Measurements from ENCODE around the gene TUBGCP6. TPM values are rescaled to one million over a fixed set of nuclear protein-coding genes. Genes with fewer than 3 reads are reported as not detected.
"Not testable (repeated sequence)": the region's sequence is repeated elsewhere in the genome, so short reads cannot be mapped to it uniquely, and the experiment has no call there.

TUBGCP6 gene
- total RNA-seq, 1 donor from 2014 or later: 17.5 TPM

GRCh38 chr22:50280708-50281383, 36.0 kb upstream of the TUBGCP6 start:
- no peak for ATAC-seq
- DNase-seq (ENCODE audit: missing footprints): no peak
- intact Hi-C loops (cut with DNase I): no loop called here

GRCh38 chr22:50280022-50280707, 35.3 kb upstream of the TUBGCP6 start:
- no peak for DNase-seq (ENCODE audit: missing footprints)
- no peak for ATAC-seq
- intact Hi-C loops (cut with DNase I): no loop called here

GRCh38 chr22:50278956-50279619, 34.3 kb upstream of the TUBGCP6 start:
- intact Hi-C loops (cut with DNase I): no loop called here
- no peak for DNase-seq (ENCODE audit: missing footprints)
- no peak for ATAC-seq

GRCh38 chr22:50278461-50278860, 33.6 kb upstream of the TUBGCP6 start:
- intact Hi-C loops (cut with DNase I): no loop called here
- no peak for DNase-seq (ENCODE audit: missing footprints)
- no peak for ATAC-seq

DNA sequence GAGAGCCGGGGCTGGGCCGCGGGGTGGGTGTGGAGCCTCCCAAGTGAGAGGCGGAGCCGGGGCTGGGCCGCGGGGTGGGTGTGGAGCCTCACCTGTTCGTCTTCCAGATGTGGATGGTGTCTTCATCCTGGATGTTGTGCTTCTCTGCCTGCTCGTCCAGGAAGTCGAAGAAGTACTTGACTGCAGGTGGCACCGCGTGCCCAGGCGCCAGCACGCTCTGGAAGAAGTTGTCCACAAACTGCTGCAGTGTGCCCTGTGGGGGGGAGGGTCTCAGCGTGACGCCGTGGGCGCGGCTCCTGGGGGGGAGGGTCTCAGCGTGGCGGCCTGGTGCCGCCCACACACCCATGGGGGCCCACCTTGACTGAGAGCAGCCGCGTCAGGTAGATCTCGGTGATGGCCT, 32.9 kb upstream of the TUBGCP6 start:
- intact Hi-C loops (cut with DNase I): no loop called here
- DNase-seq (ENCODE audit: missing footprints): no peak
- ATAC-seq: no peak

DNA sequence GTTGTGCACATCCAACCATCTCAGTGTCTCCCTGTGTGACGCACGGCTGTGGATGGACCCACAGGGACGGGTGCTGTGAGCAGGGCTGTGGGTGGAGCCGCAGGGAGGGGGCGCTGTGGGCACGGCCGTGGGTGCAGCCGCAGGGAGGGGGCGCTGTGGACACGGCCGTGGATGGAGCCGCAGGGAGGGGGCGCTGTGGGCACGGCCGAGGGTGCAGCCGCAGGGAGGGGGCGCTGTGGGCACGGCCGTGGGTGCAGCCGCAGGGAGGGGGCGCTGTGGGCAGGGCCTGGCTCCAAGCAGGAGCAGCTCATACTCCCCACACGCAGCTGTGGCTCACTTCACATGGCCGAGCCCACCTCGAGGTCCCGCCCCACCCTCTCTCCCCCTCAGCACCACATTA, 31.3 kb upstream of the TUBGCP6 start:
- intact Hi-C loops (cut with DNase I): loop anchor here (1.0 kb wide), 2 partner anchors 51 to 66 kb away; partner anchors contain the start of gene DENND6B
- ATAC-seq (peak; percentile 82), DNase-seq (ENCODE audit: missing footprints) (peak; percentile 85)

GRCh38 chr22:50275181-50276055, 30.6 kb upstream of the TUBGCP6 start:
- DNase-seq (ENCODE audit: missing footprints): no peak
- intact Hi-C loops (cut with DNase I): loop anchor here (1.0 kb wide), 2 partner anchors 52 to 67 kb away; partner anchors contain the start of gene DENND6B
- ATAC-seq: no peak

DNA sequence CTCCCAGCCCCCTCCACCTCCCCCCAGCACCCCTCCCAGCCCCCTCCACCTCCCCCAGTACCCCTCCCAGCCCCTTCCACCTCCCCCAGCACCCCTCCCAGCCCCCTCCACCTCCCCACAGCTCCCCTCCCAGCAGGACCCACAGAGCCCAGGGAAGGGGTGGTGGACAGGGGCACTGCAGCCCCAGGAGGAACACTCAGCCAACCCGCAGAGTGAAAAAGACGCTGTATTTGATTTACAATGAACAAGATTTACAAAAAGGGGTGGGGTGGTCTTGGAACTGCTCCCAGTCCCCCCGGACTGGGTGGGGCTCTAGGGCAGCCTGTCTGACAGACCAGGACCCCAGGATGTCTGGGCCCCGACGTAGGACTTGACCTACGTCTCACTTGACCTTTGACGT, 29.9 kb upstream of the TUBGCP6 start:
- no peak for ATAC-seq
- no peak for DNase-seq (ENCODE audit: missing footprints)
- intact Hi-C loops (cut with DNase I): loop anchor here (5.0 kb wide), 1 partner anchor 33 kb away; the partner anchor contains the start of gene PLXNB2

- intact Hi-C loops (cut with DNase I): loop anchor here (5.0 kb wide), 1 partner anchor 33 kb away; the partner anchor contains the start of gene PLXNB2
- no peak for DNase-seq (ENCODE audit: missing footprints)
Measured at GRCh38 chr22:50274311-50274710, 29.5 kb upstream of the TUBGCP6 start.

GRCh38 chr22:50273781-50274180, 29.0 kb upstream of the TUBGCP6 start:
- DNase-seq (ENCODE audit: missing footprints); ATAC-seq: not testable (repeated sequence)
- intact Hi-C loops (cut with DNase I): loop anchor here (5.0 kb wide), 1 partner anchor 34 kb away; the partner anchor contains the start of gene PLXNB2

More at GRCh38 chr22:50274311-50274710, 29.5 kb upstream of the TUBGCP6 start:
- peak; percentile 42 for ATAC-seq

DNA sequence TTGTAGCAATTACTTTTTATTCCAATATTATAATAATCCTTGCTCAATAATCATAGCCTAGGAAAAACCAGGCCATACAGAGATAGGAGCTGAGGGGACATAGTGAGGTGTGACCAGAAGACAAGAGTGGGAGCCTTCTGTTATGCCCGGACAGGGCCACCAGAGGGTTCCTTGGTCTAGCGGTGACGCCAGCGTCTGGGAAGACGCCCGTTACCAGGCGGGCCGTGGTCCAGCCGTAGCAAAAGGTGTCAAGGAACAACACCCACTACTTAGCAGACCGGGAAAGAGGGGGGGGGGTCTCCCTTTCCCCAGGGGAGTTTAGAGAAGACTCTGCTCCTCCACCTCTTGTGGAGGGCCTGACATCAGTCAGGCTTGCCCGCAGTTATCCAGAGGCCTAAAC, 28.5 kb upstream of the TUBGCP6 start:
- not testable (repeated sequence) for DNase-seq (ENCODE audit: missing footprints); ATAC-seq
- intact Hi-C loops (cut with DNase I): loop anchor here (5.0 kb wide), 1 partner anchor 34 kb away; the partner anchor contains the start of gene PLXNB2

DNA sequence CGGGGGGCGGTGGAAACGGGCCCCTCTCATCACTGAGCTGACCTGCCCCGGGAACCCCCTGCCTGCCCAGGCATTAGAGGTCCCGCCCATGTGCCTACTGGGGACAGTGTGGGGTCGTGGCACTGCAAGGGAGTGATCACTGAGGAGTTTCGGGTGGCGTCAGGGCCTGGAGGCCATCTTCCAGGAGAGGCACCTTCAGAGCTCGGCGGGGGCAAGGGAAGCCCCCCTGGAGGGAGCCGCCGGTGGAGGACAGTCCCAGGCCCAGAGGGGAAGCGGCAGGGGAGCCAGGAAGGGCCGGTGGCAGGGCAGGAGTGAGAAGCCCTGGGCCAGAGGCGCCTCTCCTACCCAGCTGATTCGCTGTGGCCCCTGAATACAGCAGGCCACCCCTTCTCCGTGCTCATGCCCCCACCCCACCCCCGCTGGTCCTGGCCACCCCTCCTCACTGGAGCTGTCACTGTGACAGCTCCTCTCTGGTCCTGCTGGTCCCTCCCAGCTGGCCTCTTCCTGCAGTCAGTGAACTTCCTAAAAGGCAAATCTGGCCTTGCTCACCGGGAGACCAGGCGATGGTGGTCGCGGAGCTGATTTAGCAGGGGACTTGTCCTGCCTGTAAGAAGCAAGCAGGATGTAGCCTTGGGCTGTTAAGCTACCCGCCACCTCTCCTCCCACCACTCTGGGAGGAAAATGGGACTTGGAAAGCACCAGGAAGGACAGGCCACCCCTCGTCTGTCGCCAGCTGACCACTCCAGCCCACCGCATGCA, 27.4 kb upstream of the TUBGCP6 start:
- intact Hi-C loops (cut with DNase I): loop anchor here (5.0 kb wide), 1 partner anchor 35 kb away; the partner anchor contains the start of gene PLXNB2
- ATAC-seq (no peak), DNase-seq (ENCODE audit: missing footprints) (no peak)

GRCh38 chr22:50271519-50271970, 26.7 kb upstream of the TUBGCP6 start:
- peak; percentile 23 for ATAC-seq
- DNase-seq (ENCODE audit: missing footprints): peak; percentile 82
- intact Hi-C loops (cut with DNase I): loop anchor here (2.0 to 5.0 kb wide), 2 partner anchors 19 to 36 kb away; partner anchors contain the start of gene PLXNB2

DNA sequence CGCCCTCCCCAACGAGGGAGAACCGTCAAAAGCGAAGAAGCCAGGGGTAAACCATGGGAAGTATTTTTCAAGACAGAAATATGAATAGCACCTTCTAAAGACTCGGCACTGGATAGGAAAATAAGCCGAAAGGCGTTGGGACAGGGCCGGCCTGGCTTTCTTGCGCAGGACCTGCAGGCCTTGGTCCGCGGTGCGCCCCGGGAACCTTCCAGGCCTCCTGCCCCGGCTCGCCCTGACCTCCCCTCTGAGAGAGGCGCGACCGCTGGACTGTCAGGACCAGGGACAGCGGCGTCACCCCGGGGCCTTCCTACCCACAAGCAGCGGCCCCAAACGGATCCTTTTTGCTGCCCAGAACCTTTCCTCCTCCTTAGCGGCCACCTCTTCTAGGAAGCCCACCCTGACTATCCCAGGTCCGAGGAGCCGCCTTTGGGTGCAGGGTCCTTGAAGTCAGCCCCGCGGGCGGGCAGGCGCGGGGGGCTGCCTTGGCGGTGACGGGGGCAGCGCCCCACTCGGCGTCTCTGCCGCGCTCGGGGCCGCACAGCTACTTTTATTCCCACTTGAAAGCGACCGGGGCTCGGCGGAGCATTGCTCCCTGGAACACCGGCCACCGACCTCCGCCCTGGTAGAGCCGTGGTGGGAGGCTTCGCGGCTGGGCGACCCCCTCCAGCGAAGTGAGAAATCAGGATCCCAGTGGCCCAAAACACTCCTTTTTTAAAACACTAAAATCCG, 26.0 kb upstream of the TUBGCP6 start:
- peak; percentile 55 for ATAC-seq
- DNase-seq (ENCODE audit: missing footprints): peak; percentile 87
- intact Hi-C loops (cut with DNase I): loop anchor here (2.0 to 5.0 kb wide), 2 partner anchors 18 to 36 kb away; partner anchors contain the start of gene PLXNB2

GRCh38 chr22:50269970-50270665, 25.3 kb upstream of the TUBGCP6 start, which contains the start of gene MAPK11:
Gene MAPK11, minus strand, starts transcription at chr22:50270380. Its CDS starts 88 bp downstream, at chr22:50270292.
- intact Hi-C loops (cut with DNase I): loop anchor here (2.0 to 5.0 kb wide), 2 partner anchors 17 to 37 kb away; partner anchors contain the start of gene PLXNB2
- peak; percentile 18 for ATAC-seq
- DNase-seq (ENCODE audit: missing footprints): no peak

DNA sequence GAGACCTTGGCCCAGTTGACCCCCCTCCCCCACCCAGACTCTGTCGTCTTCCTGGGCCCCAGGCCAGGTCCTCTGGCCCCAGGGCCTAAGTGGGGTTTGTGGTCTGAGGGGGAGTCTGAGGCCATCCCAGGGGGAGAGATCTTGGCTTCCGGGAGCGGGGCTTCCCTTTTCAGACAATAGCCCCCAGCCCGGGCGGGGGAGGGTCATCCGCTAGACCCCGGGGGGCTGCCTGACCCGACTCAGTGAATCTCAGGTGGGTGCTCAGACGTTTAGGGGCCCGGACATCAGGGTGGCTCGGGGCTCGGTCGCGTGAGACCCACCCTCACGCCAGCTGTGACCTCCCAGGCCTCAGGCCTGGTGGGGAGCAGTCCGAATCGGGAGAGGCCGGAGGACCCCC, 24.7 kb upstream of the TUBGCP6 start:
- DNase-seq (ENCODE audit: missing footprints) (no peak), ATAC-seq (no peak)
- intact Hi-C loops (cut with DNase I): no loop called here
